Subcutaneous abdominal adipose tissue (tissue), 5 donors: ENCODE results near the gene FURIN.

Source experiments
- H3K27ac ChIP-seq: one replicate; pipeline ENCODE4 v1.7.0; 2013; ENCODE audit warnings: low read depth, mild to moderate bottlenecking, inconsistent platforms, low read length, moderate library complexity
- H3K27me3 ChIP-seq, 5 donors: one replicate each; pipeline ENCODE4 v1.7.0; 2013; ENCODE audit warnings: low read length in 5 of 5, inconsistent platforms in 1 of 5; ENCODE audit not compliant: control insufficient read depth in 5 of 5, insufficient read depth in 4 of 5
- H3K36me3 ChIP-seq, 5 donors: one replicate each; pipeline ENCODE4 v1.7.0; 2013; ENCODE audit warnings: low read length in 5 of 5; ENCODE audit not compliant: control insufficient read depth in 5 of 5, insufficient read depth in 5 of 5
- H3K4me1 ChIP-seq, 5 donors: one replicate each; pipeline ENCODE4 v1.7.0; 2013; ENCODE audit warnings: low read length in 5 of 5, mild to moderate bottlenecking in 3 of 5, moderate library complexity in 1 of 5; ENCODE audit not compliant: control insufficient read depth in 5 of 5, insufficient read depth in 5 of 5
- H3K4me3 ChIP-seq, 5 donors: one replicate each; pipeline ENCODE4 v1.7.0; 2013; ENCODE audit warnings: low read length in 5 of 5, low read depth in 1 of 5
- H3K9ac ChIP-seq, 5 donors: one replicate each; pipeline ENCODE4 v1.7.0; 2013; ENCODE audit warnings: low read length in 5 of 5, mild to moderate bottlenecking in 4 of 5, moderate library complexity in 3 of 5
- H3K9me3 ChIP-seq, 5 donors: one replicate each; pipeline ENCODE4 v1.7.0; 2013; ENCODE audit warnings: low read length in 5 of 5; ENCODE audit not compliant: control insufficient read depth in 5 of 5
- donor health status: healthy.
- donor health status: healthy.
- donor health status: healthy.
- donor health status: healthy.
- donor health status: healthy.

The FURIN gene

DNA sequence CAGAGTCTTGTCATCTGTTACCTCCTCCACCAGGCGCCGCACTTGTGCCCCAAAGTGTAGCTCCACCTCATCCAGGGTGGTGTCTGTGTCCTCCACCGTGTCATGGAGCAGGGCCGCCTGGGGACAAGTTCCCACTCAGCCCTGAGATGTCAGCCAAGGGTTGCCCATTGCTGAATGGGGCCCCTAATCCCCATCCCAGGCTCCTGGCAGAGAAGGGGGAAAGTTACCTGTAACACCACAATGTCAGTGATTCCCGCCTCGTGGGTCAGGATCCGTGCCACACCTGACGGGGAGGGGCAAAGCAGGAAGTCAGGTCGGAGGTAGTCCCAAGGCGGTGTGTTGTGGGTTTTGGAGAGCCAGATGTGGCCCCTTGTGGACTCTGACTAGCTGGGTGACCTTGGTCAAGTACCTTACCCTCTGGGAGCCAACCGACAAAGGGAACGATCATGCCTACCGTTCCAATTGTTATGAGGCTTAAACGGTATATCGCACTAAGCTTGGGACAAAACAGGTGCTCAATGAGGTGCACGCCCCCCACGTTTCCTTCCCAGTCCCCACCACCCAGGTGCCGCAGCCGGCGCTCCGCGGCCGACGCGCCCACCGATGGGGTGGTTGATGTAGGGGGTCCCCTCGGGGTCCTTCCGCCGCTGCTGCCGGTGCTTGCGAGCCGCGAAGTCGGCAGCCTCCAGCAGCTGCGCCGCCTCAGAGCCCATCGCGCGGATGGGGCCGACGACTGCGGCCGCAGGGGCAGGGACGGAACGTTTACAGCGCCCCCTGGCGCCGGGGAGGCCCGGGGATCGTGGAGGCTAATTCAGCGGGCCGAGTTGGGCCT, 63.7 kb downstream of the FURIN start, which contains the start of gene HDDC3:
TSS of gene HDDC3 (minus strand) at position 722 of the 832 bp plus-strand sequence. CDS start at position 713, 9 bp downstream.
- peak within 1 kb of the TSS; percentile 99 for H3K27ac ChIP-seq
- no peaks in the 10 kb centered on the region for H3K27me3 ChIP-seq
- H3K4me1 ChIP-seq = peaks cover 11 to 75% (median 62%) of the 10 kb centered on the region in 5 donors
- peak within 1 kb of the TSS; percentile 21 to 97 (median 89) for H3K9ac ChIP-seq
- H3K4me3 ChIP-seq = peak within 1 kb of the TSS; percentile 71 to 95 (median 84)
- H3K9me3 ChIP-seq = no peaks in the 10 kb centered on the region
- H3K36me3 ChIP-seq = peaks cover 0 to 2% (median 0%) of the 10 kb centered on the region in 5 donors

- peak overlapping the region in 4 of 5 donors; percentile 71 to 88 (median 83) for H3K4me3 ChIP-seq
- peak overlapping the region in 4 of 5 donors; percentile 86 to 97 (median 92) for H3K9ac ChIP-seq
- peak overlapping the region; percentile 99 for H3K27ac ChIP-seq
- H3K36me3 ChIP-seq = peaks cover 0 to 2% (median 0%) of the 10 kb centered on the region in 5 donors
- H3K4me1 ChIP-seq = peaks cover 11 to 75% (median 62%) of the 10 kb centered on the region in 5 donors
- H3K27me3 ChIP-seq = no peaks in the 10 kb centered on the region
- no peaks in the 10 kb centered on the region for H3K9me3 ChIP-seq
Measured at GRCh38 chr15:90932660-90932991, 64.2 kb downstream of the FURIN start.
